Heart right ventricle (tissue), 16 donors: ENCODE results near the gene GRID2IP. TPM values are rescaled to one million over a fixed set of nuclear protein-coding genes. Genes with fewer than 3 reads are reported as not detected.

Source experiments
- ATAC-seq, 8 donors: fragments of 200-7000 bp; cut with Tn5 transposase; one replicate each; pipeline ENCODE4 v1.9.1; 2020; ENCODE audit warnings: mild to moderate bottlenecking in 8 of 8, moderate library complexity in 8 of 8, moderate number of reproducible peaks in 1 of 8
- DNase-seq, 2 donors: peaks; one replicate each; pipeline ENCODE4 v3.0.0-alpha.2; 2020
- H3K27ac ChIP-seq, 10 donors: fragments of 200-600 bp; sonication (generic) in 2 of 10; one replicate each; pipeline versions ENCODE4 v1.5.0 to v1.8.0; 2020 to 2022; ENCODE audit warnings: mild to moderate bottlenecking in 3 of 10
- H3K27me3 ChIP-seq, 7 donors: fragments of 200-600 bp; one replicate each; pipeline ENCODE4 v1.8.0; 2021 to 2022; ENCODE audit warnings: mild to moderate bottlenecking in 2 of 7
- H3K36me3 ChIP-seq, 9 donors: fragments of 200-600 bp; sonication (generic) in 1 of 9; one replicate each; pipeline versions ENCODE4 v1.5.0 to v1.8.0; 2020 to 2022; ENCODE audit warnings: mild to moderate bottlenecking in 2 of 9
- H3K4me1 ChIP-seq, 9 donors: fragments of 200-600 bp; sonication (generic) in 1 of 9; one replicate each; pipeline versions ENCODE4 v1.5.0 to v1.8.0; 2020 to 2022; ENCODE audit warnings: mild to moderate bottlenecking in 4 of 9
- H3K4me3 ChIP-seq, 10 donors: fragments of 200-600 bp; sonication (generic) in 2 of 10; one replicate each; pipeline versions ENCODE4 v1.5.0 to v1.8.0; 2020 to 2022; ENCODE audit warnings: mild to moderate bottlenecking in 7 of 10, moderate library complexity in 2 of 10
- H3K9me3 ChIP-seq, 11 donors: fragments of 200-600 bp in 10 of 11; sonication (generic) in 2 of 11; one replicate each; pipeline versions ENCODE4 v1.5.0 to v1.8.0; 2013 to 2022; ENCODE audit warnings: mild to moderate bottlenecking in 2 of 11, control low read depth in 1 of 11, moderate library complexity in 1 of 11
- WGBS, 2 donors: extraction: QIAGEN DNeasy Blood & Tissue Kit; methylation state at CpG; one replicate each; pipeline ENCODE4 v1.1.7; 2013; ENCODE audit warnings: inconsistent platforms in 1 of 2; 5-methylcytosine and 5-hydroxymethylcytosine counted together
- intact Hi-C, 10 donors: fragments of 100-400 bp; cut with DNase I; formaldehyde crosslinking; loops; one replicate each; pipeline versions ENCODE4 v1.11.1 to v1.14.2; 2022
- polyA plus RNA-seq, 2 donors: library from polyadenylated mRNA; stranded (reverse); fragments of 200-250 nt; gene quantifications; one replicate each; pipeline ENCODE4 v1.2.3, GENCODE V29; 2013
- total RNA-seq, 10 donors: library from RNA; stranded (reverse); fragmentation: NEBNext Ultra II Directional in 3 of 10; extraction: Animal tissue kit (Norgen Biotek cat#: 25700) in 3 of 10; gene quantifications; one replicate each; pipeline versions ENCODE4 v1.2.1 to v1.2.4, GENCODE V29; 2021 to 2023
- TF ChIP-seq, protein P1 (sequence below), 9 donors: fragments of 200-600 bp; sonication (generic) in 2 of 9; IDR thresholded peaks; one replicate each; pipeline versions ENCODE4 v1.5.0 to v1.8.0; 2021 to 2022; ENCODE audit warnings: antibody characterized with exemption in 9 of 9, mild to moderate bottlenecking in 5 of 9, moderate library complexity in 1 of 9
- donor health status: Arrhythmogenic right ventricular cardiomyopathy.
- donor health status: ischemic (EF 13 %, LVEDD 7.1; RV severe dilation, severe dysfunction).
- donor health status: healthy with polysubstance abuse.
- donor health status: DM: no; HTN: yes; CAD: no.
- donor health status: DM: no; HTN: no; CAD: no.
- donor health status: ischemic (EF 25% LVEDD 6.9; RV normal size, moderate dysfunction).
- donor health status: ischemic (EF 25% LVEDD 5.7; RV mildly dilated, moderate dysfunction).
- donor health status: healthy.
- donor health status: DM: yes; HTN: yes; CAD: no.
- donor health status: Ischemic cardiomyopathy.
- donor health status: ischemic (EF 35%, LVEDD 5.7; RV mildly dilated, moderate dysfunction).
- donor health status: nonischemic (EF 11% LVEDD 7.7; RV severe dilation, severe dysfunction).
- donor health status: DM: yes; HTN: yes; CAD: no.
- donor health status: PGD.
- donor health status: ischemic (EF 29% LVEDD 5.4; RV normal size, mild dysfunction).
- donor health status: nonischemic (EF 23%, LVEDD 6.1; RV moderate dilation, normal function).

The GRID2IP gene
- total and polyA plus RNA-seq, 12 donors = 0.01 to 0.15 (median 0.11) TPM; not detected in 9

- TF ChIP-seq, protein P1, sequence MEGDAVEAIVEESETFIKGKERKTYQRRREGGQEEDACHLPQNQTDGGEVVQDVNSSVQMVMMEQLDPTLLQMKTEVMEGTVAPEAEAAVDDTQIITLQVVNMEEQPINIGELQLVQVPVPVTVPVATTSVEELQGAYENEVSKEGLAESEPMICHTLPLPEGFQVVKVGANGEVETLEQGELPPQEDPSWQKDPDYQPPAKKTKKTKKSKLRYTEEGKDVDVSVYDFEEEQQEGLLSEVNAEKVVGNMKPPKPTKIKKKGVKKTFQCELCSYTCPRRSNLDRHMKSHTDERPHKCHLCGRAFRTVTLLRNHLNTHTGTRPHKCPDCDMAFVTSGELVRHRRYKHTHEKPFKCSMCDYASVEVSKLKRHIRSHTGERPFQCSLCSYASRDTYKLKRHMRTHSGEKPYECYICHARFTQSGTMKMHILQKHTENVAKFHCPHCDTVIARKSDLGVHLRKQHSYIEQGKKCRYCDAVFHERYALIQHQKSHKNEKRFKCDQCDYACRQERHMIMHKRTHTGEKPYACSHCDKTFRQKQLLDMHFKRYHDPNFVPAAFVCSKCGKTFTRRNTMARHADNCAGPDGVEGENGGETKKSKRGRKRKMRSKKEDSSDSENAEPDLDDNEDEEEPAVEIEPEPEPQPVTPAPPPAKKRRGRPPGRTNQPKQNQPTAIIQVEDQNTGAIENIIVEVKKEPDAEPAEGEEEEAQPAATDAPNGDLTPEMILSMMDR (IDR thresholded peaks at IDR 0.05) = no peak
- no peak for DNase-seq
Measured at GRCh38 chr7:6497994-6498393, 53.3 kb downstream of the GRID2IP start.

GRCh38 chr7:6497637-6497905, 53.7 kb downstream of the GRID2IP start:
- no peak for DNase-seq
- H3K27ac ChIP-seq = no peak overlapping the region
- no peaks in the 10 kb centered on the region for H3K27me3 ChIP-seq
- H3K4me1 ChIP-seq = no peaks in the 10 kb centered on the region
- no peaks in the 10 kb centered on the region for H3K36me3 ChIP-seq
- ATAC-seq = peak in 1 of 8 donors; percentile 8
- intact Hi-C loops = no loop called here
- WGBS, 2 donors = 96 to 97% methylated on average over 14 of the region's 14 CpGs
- TF ChIP-seq, protein P1 (IDR thresholded peaks at IDR 0.05) = no peak
- no peaks in the 10 kb centered on the region for H3K9me3 ChIP-seq
- H3K4me3 ChIP-seq = no peak overlapping the region

More at GRCh38 chr7:6497994-6498393, 53.3 kb downstream of the GRID2IP start:
- no peaks in the 10 kb centered on the region for H3K27me3 ChIP-seq
- H3K4me3 ChIP-seq = no peak overlapping the region
- ATAC-seq = no peak
- intact Hi-C loops = no loop called here
- H3K36me3 ChIP-seq = no peaks in the 10 kb centered on the region
- peaks cover 0 to 3% (median under 1%) of the 10 kb centered on the region in 9 donors for H3K4me1 ChIP-seq
- no peak overlapping the region for H3K27ac ChIP-seq
- no peaks in the 10 kb centered on the region for H3K9me3 ChIP-seq
- 89 to 96% methylated on average over 13 to 14 of the region's 14 CpGs for WGBS, 2 donors

DNA sequence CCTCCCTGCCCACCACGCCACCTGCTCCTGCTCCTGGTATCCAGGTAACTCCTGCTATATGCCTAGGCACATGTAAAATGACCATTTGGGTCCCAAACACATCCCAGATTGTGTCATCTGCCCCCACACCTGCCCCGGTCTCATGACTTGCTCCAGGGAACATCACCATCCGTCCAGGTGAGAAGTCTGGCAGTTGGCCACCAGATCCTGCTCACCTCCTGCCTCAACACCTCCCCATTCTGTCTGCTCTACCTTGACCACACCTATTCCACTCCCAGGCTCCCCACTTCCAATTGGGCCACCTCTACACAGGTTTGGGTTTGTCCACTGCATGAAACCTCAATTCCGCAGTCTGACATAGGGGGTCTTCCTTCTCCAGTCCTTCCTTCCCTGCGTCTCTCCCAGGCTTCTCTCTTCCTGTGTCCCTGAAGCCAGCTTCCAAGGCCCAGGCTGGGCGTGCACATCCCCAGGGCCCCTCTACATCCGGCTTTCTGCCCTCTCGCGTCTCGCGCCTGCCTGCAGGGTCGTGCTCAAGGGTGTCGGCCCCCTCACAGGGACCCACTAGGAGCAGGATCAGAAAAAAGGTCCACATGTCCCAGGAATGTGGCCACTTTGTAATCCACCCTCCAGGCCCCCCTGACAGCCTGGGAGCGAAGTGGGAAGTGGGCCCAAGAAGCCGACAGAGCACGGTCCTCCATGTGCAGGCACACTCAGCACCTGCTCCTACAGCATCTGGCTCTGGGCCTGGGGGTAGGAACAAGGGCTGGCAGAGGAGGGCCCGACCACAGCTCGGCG, 54.2 kb downstream of the GRID2IP start:
- Histone ChIP-seq H3K27me3 (no peaks in the 10 kb centered on the region), H3K4me1 (no peaks in the 10 kb centered on the region), H3K9me3 (no peaks in the 10 kb centered on the region), H3K27ac (no peak overlapping the region), H3K36me3 (no peaks in the 10 kb centered on the region), H3K4me3 (no peak overlapping the region)
- DNase-seq = no peak
- TF ChIP-seq, protein P1 (IDR thresholded peaks at IDR 0.05) = no peak
- 68 to 72% methylated on average over 19 of the region's 19 CpGs for WGBS, 2 donors
- ATAC-seq = no peak
- intact Hi-C loops = no loop called here

- no peaks in the 10 kb centered on the region for H3K36me3 ChIP-seq
- no peaks in the 10 kb centered on the region for H3K27me3 ChIP-seq
- WGBS, 2 donors = 96 to 97% methylated on average over 6 of the region's 6 CpGs
- no peak overlapping the region for H3K27ac ChIP-seq
- intact Hi-C loops = no loop called here
- DNase-seq = no peak
- TF ChIP-seq, protein P1 (IDR thresholded peaks at IDR 0.05) = no peak
- no peaks in the 10 kb centered on the region for H3K4me1 ChIP-seq
- H3K4me3 ChIP-seq = no peak overlapping the region
- ATAC-seq = no peak
- H3K9me3 ChIP-seq = no peaks in the 10 kb centered on the region
Measured at GRCh38 chr7:6495597-6496262, 55.5 kb downstream of the GRID2IP start.
